MM.1S (cell line): ENCODE data around the gene MSI2.

ENCODE experiments used
- DNase-seq: peaks from one replicate; pipeline ENCODE4 v3.0.0-alpha.2; 2015
- H2AFZ ChIP-seq: fragments of 300-600 bp; sonication (generic); 2 replicates; pipeline ENCODE4 v1.6.0; 2016; ENCODE audit warnings: antibody characterized with exemption, low read length
- H3F3A ChIP-seq: fragments of 300-600 bp; sonication (generic); 2 replicates; pipeline ENCODE4 v1.6.1; 2016; ENCODE audit warnings: mild to moderate bottlenecking, antibody characterized with exemption, low read length, moderate library complexity, mixed read lengths; ENCODE audit not compliant: insufficient read depth
- H3K27ac ChIP-seq: fragments of 300-600 bp; sonication (generic); 2 replicates; pipeline ENCODE4 v1.5.1; 2016; ENCODE audit warnings: mild to moderate bottlenecking, low read length
- H3K27me3 ChIP-seq: fragments of 300-600 bp; sonication (generic); replicated peaks from 2 replicates; pipeline ENCODE4 v1.6.0; 2016; ENCODE audit warnings: low read length; ENCODE audit not compliant: insufficient read depth
- H3K36me3 ChIP-seq: fragments of 300-600 bp; sonication (generic); replicated peaks from 2 replicates; pipeline ENCODE4 v1.6.1; 2016; ENCODE audit warnings: mild to moderate bottlenecking, low read length, mixed read lengths; ENCODE audit not compliant: insufficient read depth
- H3K4me1 ChIP-seq: fragments of 300-600 bp; sonication (generic); 2 replicates; pipeline ENCODE4 v1.6.1; 2016; ENCODE audit warnings: low read length, mixed read lengths
- H3K4me2 ChIP-seq: fragments of 300-600 bp; sonication (generic); 2 replicates; pipeline ENCODE4 v1.6.0; 2016; ENCODE audit warnings: low read depth, low read length
- H3K4me3 ChIP-seq: fragments of 300-600 bp; sonication (generic); 2 replicates; pipeline ENCODE4 v1.5.1; 2016; ENCODE audit warnings: low read length, mixed read lengths
- H3K79me2 ChIP-seq: fragments of 300-600 bp; sonication (generic); 2 replicates; pipeline ENCODE4 v1.6.1; 2016; ENCODE audit warnings: mixed run types, low read length, mixed read lengths
- H3K9ac ChIP-seq: fragments of 300-600 bp; sonication (generic); 2 replicates; pipeline ENCODE4 v1.6.1; 2016; ENCODE audit warnings: low read length, mixed read lengths
- H3K9me2 ChIP-seq: fragments of 300-600 bp; sonication (generic); replicated peaks from 2 replicates; pipeline ENCODE4 v1.6.1; 2016; ENCODE audit warnings: mild to moderate bottlenecking, low read length, mixed read lengths; ENCODE audit not compliant: insufficient read depth
- H3K9me3 ChIP-seq: fragments of 300-600 bp; sonication (generic); replicated peaks from 2 replicates; pipeline ENCODE4 v1.6.1; 2016; ENCODE audit warnings: mild to moderate bottlenecking, low read length, mixed read lengths; ENCODE audit not compliant: insufficient read depth
- H4K20me1 ChIP-seq: fragments of 300-600 bp; sonication (generic); 2 replicates; pipeline ENCODE4 v1.6.1; 2016; ENCODE audit warnings: mild to moderate bottlenecking, low read length, moderate library complexity, mixed read lengths; ENCODE audit not compliant: insufficient read depth
- CTCF ChIP-seq: fragments of 300-600 bp; sonication (generic); IDR thresholded peaks from 2 replicates; pipeline ENCODE4 v1.5.1; 2016; ENCODE audit warnings: antibody characterized with exemption, low read length, mixed read lengths
- EZH2 ChIP-seq: fragments of 300-600 bp; sonication (generic); optimal IDR thresholded peaks from 2 replicates; pipeline ENCODE3; 2017; ENCODE audit warnings: low read depth, mild to moderate bottlenecking, antibody characterized with exemption, low read length, mixed read lengths
- EZH2phosphoT487 ChIP-seq: fragments of 300-600 bp; sonication (generic); IDR thresholded peaks from 2 replicates; pipeline ENCODE4 v1.6.1; 2018; ENCODE audit warnings: antibody characterized with exemption, low read length

The MSI2 gene

GRCh38 chr17:57519800-57520199, 263.5 kb downstream of the MSI2 start:
- no peaks in the 10 kb centered on the region for H3K27me3 ChIP-seq
- no peak overlapping the region for H3K4me3 ChIP-seq
- H3K9ac ChIP-seq = no peak overlapping the region
- no peak for DNase-seq
- H3K9me3 ChIP-seq = no peaks in the 10 kb centered on the region
- no peaks in the 10 kb centered on the region for H3K36me3 ChIP-seq
- no peak overlapping the region for H3K4me2 ChIP-seq
- no peaks in the 10 kb centered on the region for H4K20me1 ChIP-seq
- no peak overlapping the region for H3K27ac ChIP-seq
- no peaks in the 10 kb centered on the region for H3K9me2 ChIP-seq
- no peaks in the 10 kb centered on the region for H3K4me1 ChIP-seq
- H2AFZ ChIP-seq = no peak overlapping the region
- TF ChIP-seq CTCF (no peak), EZH2 (no peak), EZH2phosphoT487 (no peak)
- peaks cover 39% of the 10 kb centered on the region for H3K79me2 ChIP-seq
- no peaks in the 10 kb centered on the region for H3F3A ChIP-seq

- Histone ChIP-seq H2AFZ (no peak overlapping the region), H3F3A (no peaks in the 10 kb centered on the region), H3K4me2 (no peak overlapping the region), H4K20me1 (no peaks in the 10 kb centered on the region), H3K27me3 (no peaks in the 10 kb centered on the region), H3K79me2 (peaks cover 32% of the 10 kb centered on the region), H3K9ac (no peak overlapping the region), H3K9me2 (no peaks in the 10 kb centered on the region), H3K36me3 (no peaks in the 10 kb centered on the region), H3K9me3 (no peaks in the 10 kb centered on the region), H3K4me3 (no peak overlapping the region), H3K27ac (no peak overlapping the region), H3K4me1 (no peaks in the 10 kb centered on the region)
- DNase-seq = no peak
- no peak for TF ChIP-seq CTCF
- TF ChIP-seq EZH2phosphoT487 = no peak
- no peak for TF ChIP-seq EZH2
Measured at GRCh38 chr17:57521606-57522005, 265.3 kb downstream of the MSI2 start.

GRCh38 chr17:57522042-57523005, 266.0 kb downstream of the MSI2 start:
- no peak for DNase-seq
- no peak overlapping the region for H3K27ac ChIP-seq
- no peak overlapping the region for H3K4me2 ChIP-seq

More at GRCh38 chr17:57522042-57523005, 266.0 kb downstream of the MSI2 start:
- no peak overlapping the region for H2AFZ ChIP-seq
- no peaks in the 10 kb centered on the region for H3F3A ChIP-seq
- H3K36me3 ChIP-seq = no peaks in the 10 kb centered on the region
- H4K20me1 ChIP-seq = no peaks in the 10 kb centered on the region
- no peaks in the 10 kb centered on the region for H3K9me2 ChIP-seq
- H3K9me3 ChIP-seq = no peaks in the 10 kb centered on the region
- H3K4me3 ChIP-seq = no peak overlapping the region
- no peak for TF ChIP-seq EZH2phosphoT487
- no peak for TF ChIP-seq CTCF
- no peak for TF ChIP-seq EZH2
- no peaks in the 10 kb centered on the region for H3K4me1 ChIP-seq
- H3K79me2 ChIP-seq = peaks cover 28% of the 10 kb centered on the region; the same call in 1 of the 2 replicates
- no peak overlapping the region for H3K9ac ChIP-seq
- no peaks in the 10 kb centered on the region for H3K27me3 ChIP-seq
